ENCODE results near the gene HAL. TPM values are rescaled to one million over a fixed set of nuclear protein-coding genes. Genes with fewer than 3 reads are reported as not detected.

HAL gene
- total and polyA plus RNA-seq, 2 of the 13 experiments (the other 11 are each of a cell fraction or from before 2014, with no cell fraction given) = 0.89 to 37.8 TPM

DNA sequence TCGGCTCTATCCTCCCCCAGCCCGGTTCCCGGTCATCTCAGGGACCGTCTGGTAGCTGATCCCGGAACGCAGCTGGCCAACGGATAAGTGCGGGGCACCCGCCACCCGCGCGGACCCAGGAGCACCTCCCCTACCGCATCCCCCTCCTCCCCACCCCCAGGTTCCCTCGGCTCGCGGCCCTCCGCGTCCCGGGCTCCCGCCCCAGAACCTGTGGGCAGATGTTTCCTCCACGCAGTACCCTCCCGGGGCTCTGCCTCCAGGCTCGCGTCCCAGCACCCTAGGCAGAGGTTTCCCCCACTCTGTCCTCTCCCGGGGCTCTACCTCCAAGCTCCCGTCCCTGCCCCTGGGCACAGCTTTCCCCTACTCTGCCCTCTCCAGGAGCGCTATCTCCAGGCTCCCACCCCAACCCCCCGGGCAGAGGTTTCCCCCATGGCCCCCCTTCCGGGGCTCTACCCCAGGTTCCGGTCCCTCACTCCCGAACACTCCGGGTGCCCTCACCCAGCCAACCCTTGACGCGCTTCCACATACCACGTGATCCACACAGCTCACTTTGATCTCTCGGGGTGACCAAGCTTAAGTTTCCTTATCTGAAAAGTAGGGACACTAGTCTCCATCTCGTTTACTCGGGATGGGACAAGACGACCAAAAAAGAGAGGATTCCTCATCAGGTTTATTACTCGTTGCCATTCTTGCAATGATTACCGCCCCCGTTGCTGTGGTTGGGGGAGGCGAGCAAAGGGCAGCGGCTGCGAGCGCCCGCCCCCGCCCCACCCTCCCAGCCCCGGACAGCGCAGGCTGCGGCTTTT, 53.4 kb downstream of the HAL start, which contains the start of gene CCDC38 (continued):
- TF ChIP-seq ZBTB46 (CRISPR knock-in tag; IDR thresholded peaks at IDR 0.05; ENCODE audit: borderline replicate concordance) (0 out of 2 replicates have a peak, but pooled peaks have one; percentile 23), ISL2 (CRISPR knock-in tag; IDR thresholded peaks at IDR 0.05) (peak; percentile 60), ZBTB1 (CRISPR knock-in tag; IDR thresholded peaks at IDR 0.05; ENCODE audit: borderline replicate concordance) (no peak), TFE3 (CRISPR knock-in tag; IDR thresholded peaks at IDR 0.05) (peak; percentile 77), ZNF790 (CRISPR knock-in tag; IDR thresholded peaks at IDR 0.05; ENCODE audit: borderline replicate concordance) (0 out of 2 replicates have a peak, but pooled peaks have one; percentile 13), GATA4 (IDR thresholded peaks at IDR 0.05; ENCODE audit: borderline replicate concordance, low read depth) (0 out of 2 replicates have a peak, but pooled peaks have one; percentile 12), ZNF138 (CRISPR knock-in tag; IDR thresholded peaks at IDR 0.05; ENCODE audit: low read depth) (no peak), ZNF598 (CRISPR knock-in tag; IDR thresholded peaks at IDR 0.05; ENCODE audit: borderline replicate concordance) (no peak), ZNF878 (CRISPR knock-in tag; IDR thresholded peaks at IDR 0.05) (0 out of 2 replicates have a peak, but pooled peaks have one; percentile 37), NR1H2 (CRISPR knock-in tag; IDR thresholded peaks at IDR 0.05; ENCODE audit: borderline replicate concordance, low read depth) (no peak; the same call in 1 of the 2 replicates), IKZF1 (IDR thresholded peaks at IDR 0.05) (no peak), SKI (IDR thresholded peaks at IDR 0.05; ENCODE audit: partially characterized antibody) (no peak), ZNF264 (CRISPR knock-in tag; IDR thresholded peaks at IDR 0.05) (peak; percentile 41), HNF1B (CRISPR knock-in tag; IDR thresholded peaks at IDR 0.05) (peak; percentile 72), TRIM24 (CRISPR knock-in tag; IDR thresholded peaks at IDR 0.05) (no peak), NFYB (CRISPR knock-in tag; IDR thresholded peaks at IDR 0.05) (peak; percentile 37), DMAP1 (CRISPR knock-in tag; IDR thresholded peaks at IDR 0.05) (peak; percentile 77), MEIS2 (CRISPR knock-in tag; IDR thresholded peaks at IDR 0.05) (peak; percentile 62; the same call in 1 of the 2 replicates), ZSCAN30 (CRISPR knock-in tag; IDR thresholded peaks at IDR 0.05) (no peak), FOXK1 (CRISPR knock-in tag; IDR thresholded peaks at IDR 0.05; ENCODE audit: borderline replicate concordance, low read depth) (peak; percentile 24; the same call in 1 of the 2 replicates), NFIB (CRISPR knock-in tag; IDR thresholded peaks at IDR 0.05; ENCODE audit: borderline replicate concordance) (no peak), ZNF136 (CRISPR knock-in tag; IDR thresholded peaks at IDR 0.05; ENCODE audit: low read depth) (no peak), PTBP1 (IDR thresholded peaks at IDR 0.05; ENCODE audit: low read depth, low read length, poor library complexity, severe bottlenecking) (no peak)
- TF ChIP-seq, protein P1, sequence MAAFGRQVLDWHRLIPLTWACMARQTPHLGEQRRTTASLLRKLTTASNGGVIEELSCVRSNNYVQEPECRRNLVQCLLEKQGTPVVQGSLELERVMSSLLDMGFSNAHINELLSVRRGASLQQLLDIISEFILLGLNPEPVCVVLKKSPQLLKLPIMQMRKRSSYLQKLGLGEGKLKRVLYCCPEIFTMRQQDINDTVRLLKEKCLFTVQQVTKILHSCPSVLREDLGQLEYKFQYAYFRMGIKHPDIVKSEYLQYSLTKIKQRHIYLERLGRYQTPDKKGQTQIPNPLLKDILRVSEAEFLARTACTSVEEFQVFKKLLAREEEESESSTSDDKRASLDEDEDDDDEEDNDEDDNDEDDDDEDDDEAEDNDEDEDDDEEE (CRISPR knock-in tag; IDR thresholded peaks at IDR 0.05) = 0 out of 2 replicates have a peak, but pooled peaks have one; percentile 43
